DOHH2 (cell line): Measurements from ENCODE around the gene HCN4.

ENCODE experiments used
- EZH2phosphoT487 ChIP-seq: fragments of 200-600 bp; sonication (generic); IDR thresholded peaks from 2 replicates; pipeline ENCODE4 v1.6.1; 2017; ENCODE audit warnings: borderline replicate concordance, mild to moderate bottlenecking, antibody characterized with exemption, low read length, moderate library complexity, mixed read lengths
- TF ChIP-seq, protein P1 (sequence below): fragments of 200-600 bp; sonication (generic); IDR thresholded peaks from one replicate; pipeline ENCODE4 v1.5.1; 2014; ENCODE audit warnings: antibody characterized with exemption, mild to moderate bottlenecking, low read depth, low read length; ENCODE audit not compliant: poor library complexity, severe bottlenecking

DNA sequence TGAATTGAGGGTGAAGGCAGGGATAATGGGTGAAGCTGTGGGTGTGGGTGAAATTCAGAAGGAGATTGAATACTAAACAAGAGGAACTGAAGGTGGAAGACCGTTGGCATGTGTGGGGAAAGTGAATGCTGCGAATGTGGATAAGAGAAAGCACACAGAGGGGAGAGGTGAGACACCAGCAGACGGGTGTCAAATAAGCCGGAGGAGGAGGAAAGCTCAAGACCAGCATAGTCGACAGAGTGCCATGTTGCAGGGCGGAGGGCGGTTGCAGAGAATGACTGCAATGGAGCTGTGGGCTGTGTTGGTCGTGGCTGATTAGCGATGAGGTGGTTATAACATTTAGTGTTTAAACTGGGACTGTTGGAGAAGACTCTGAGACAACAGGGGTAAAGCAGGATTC lies 16.4 kb upstream of the HCN4 start:
- TF ChIP-seq, protein P1, sequence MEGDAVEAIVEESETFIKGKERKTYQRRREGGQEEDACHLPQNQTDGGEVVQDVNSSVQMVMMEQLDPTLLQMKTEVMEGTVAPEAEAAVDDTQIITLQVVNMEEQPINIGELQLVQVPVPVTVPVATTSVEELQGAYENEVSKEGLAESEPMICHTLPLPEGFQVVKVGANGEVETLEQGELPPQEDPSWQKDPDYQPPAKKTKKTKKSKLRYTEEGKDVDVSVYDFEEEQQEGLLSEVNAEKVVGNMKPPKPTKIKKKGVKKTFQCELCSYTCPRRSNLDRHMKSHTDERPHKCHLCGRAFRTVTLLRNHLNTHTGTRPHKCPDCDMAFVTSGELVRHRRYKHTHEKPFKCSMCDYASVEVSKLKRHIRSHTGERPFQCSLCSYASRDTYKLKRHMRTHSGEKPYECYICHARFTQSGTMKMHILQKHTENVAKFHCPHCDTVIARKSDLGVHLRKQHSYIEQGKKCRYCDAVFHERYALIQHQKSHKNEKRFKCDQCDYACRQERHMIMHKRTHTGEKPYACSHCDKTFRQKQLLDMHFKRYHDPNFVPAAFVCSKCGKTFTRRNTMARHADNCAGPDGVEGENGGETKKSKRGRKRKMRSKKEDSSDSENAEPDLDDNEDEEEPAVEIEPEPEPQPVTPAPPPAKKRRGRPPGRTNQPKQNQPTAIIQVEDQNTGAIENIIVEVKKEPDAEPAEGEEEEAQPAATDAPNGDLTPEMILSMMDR, result no peak
- TF ChIP-seq EZH2phosphoT487, result no peak
